HG03060 (cell line): ENCODE measurements around the gene SAA1.
"Not testable (repeated sequence)": the region's sequence is repeated elsewhere in the genome, so short reads cannot be mapped to it uniquely, and the experiment has no call there.

Source experiments
- ATAC-seq: cut with Tn5 transposase; IDR thresholded peaks from one replicate; pipeline ENCODE4 v1.9.1; 2021; ENCODE audit warnings: low read depth, moderate number of reproducible peaks; ENCODE audit not compliant: unreplicated experiment

SAA1 gene

GRCh38 chr11:18265949-18266348 lies at the start of gene SAA1:
TSS of gene SAA1 (plus strand) at chr11:18266264. CDS start at chr11:18266888, 624 bp downstream.
- ATAC-seq: no peak

GRCh38 chr11:18221274-18221876 lies 44.7 kb upstream of the SAA1 start:
- no peak for ATAC-seq

GRCh38 chr11:18222814-18223421 lies 43.1 kb upstream of the SAA1 start:
- ATAC-seq: no peak

- no peak for ATAC-seq
Observed at GRCh38 chr11:18223591-18224387, 42.3 kb upstream of the SAA1 start.

GRCh38 chr11:18225913-18226312 lies 40.2 kb upstream of the SAA1 start:
- no peak for ATAC-seq

GRCh38 chr11:18229501-18229900 lies 36.6 kb upstream of the SAA1 start:
- peak; percentile 87 for ATAC-seq

GRCh38 chr11:18230859-18231258 lies 35.2 kb upstream of the SAA1 start:
- ATAC-seq: no peak

- no peak for ATAC-seq
Observed at GRCh38 chr11:18233912-18234311, 32.2 kb upstream of the SAA1 start.

- no peak for ATAC-seq
Observed at GRCh38 chr11:18235394-18236334, 30.4 kb upstream of the SAA1 start.

- ATAC-seq: no peak
Observed at GRCh38 chr11:18236664-18237356, 29.3 kb upstream of the SAA1 start, which contains the start of gene SAA4. TSS of gene SAA4 (minus strand) at chr11:18236802. CDS start at chr11:18235926, 876 bp downstream.

GRCh38 chr11:18239655-18240054 lies 26.4 kb upstream of the SAA1 start:
- no peak for ATAC-seq

GRCh38 chr11:18243783-18244362 lies 22.2 kb upstream of the SAA1 start:
- ATAC-seq: no peak

GRCh38 chr11:18245396-18245795 lies 20.7 kb upstream of the SAA1 start:
- no peak for ATAC-seq

GRCh38 chr11:18246379-18247190 lies 19.5 kb upstream of the SAA1 start:
- ATAC-seq: peak; percentile 73

GRCh38 chr11:18247191-18247581 lies 18.9 kb upstream of the SAA1 start:
- not testable (repeated sequence) for ATAC-seq

GRCh38 chr11:18248561-18248960 lies 17.5 kb upstream of the SAA1 start, which contains the start of gene SAA2:
TSS of gene SAA2 (minus strand) at chr11:18248668. CDS start at chr11:18248011, 657 bp downstream.
- no peak for ATAC-seq

- no peak for ATAC-seq
Observed at GRCh38 chr11:18253233-18253632, 12.8 kb upstream of the SAA1 start.

GRCh38 chr11:18253778-18254338 lies 12.2 kb upstream of the SAA1 start:
- no peak for ATAC-seq
